HEK293 (cell line): ENCODE measurements around the gene DIS3L.

Experiments used
- ATF2 ChIP-seq: fragments of 450-650 bp; formaldehyde crosslinking; IDR thresholded peaks from 2 replicates; pipeline ENCODE4 v1.5.1; 2016; ENCODE audit warnings: missing biosample characterization, missing genetic modification characterization, low read depth
- HIC1 ChIP-seq: fragments of 450-650 bp; formaldehyde crosslinking; IDR thresholded peaks from 2 replicates; pipeline ENCODE4 v1.5.1; 2016; ENCODE audit warnings: missing biosample characterization, missing genetic modification characterization
- IKZF3 ChIP-seq: fragments of 450-650 bp; IDR thresholded peaks from 2 replicates; pipeline ENCODE4 v1.5.0; 2018; ENCODE audit warnings: missing biosample characterization, mild to moderate bottlenecking, missing genetic modification characterization, moderate library complexity
- INSM2 ChIP-seq: fragments of 450-650 bp; formaldehyde crosslinking; IDR thresholded peaks from 2 replicates; pipeline ENCODE4 v1.5.1; 2016; ENCODE audit warnings: missing biosample characterization, missing genetic modification characterization
- PATZ1 ChIP-seq: fragments of 450-650 bp; formaldehyde crosslinking; IDR thresholded peaks from 2 replicates; pipeline ENCODE4 v1.5.1; 2016; ENCODE audit warnings: missing biosample characterization, missing genetic modification characterization
- PRDM4 ChIP-seq: fragments of 450-650 bp; formaldehyde crosslinking; IDR thresholded peaks from 2 replicates; pipeline ENCODE4 v1.5.1; 2017; ENCODE audit warnings: missing biosample characterization, missing genetic modification characterization
- REPIN1 ChIP-seq: fragments of 450-650 bp; formaldehyde crosslinking; IDR thresholded peaks from 2 replicates; pipeline ENCODE4 v1.5.1; 2017; ENCODE audit warnings: missing biosample characterization, missing genetic modification characterization, low read depth
- SP3 ChIP-seq: fragments of 450-650 bp; formaldehyde crosslinking; IDR thresholded peaks from 2 replicates; pipeline ENCODE4 v1.5.1; 2016; ENCODE audit warnings: missing biosample characterization, missing genetic modification characterization
- ZBTB17 ChIP-seq: fragments of 450-650 bp; formaldehyde crosslinking; IDR thresholded peaks from 2 replicates; pipeline ENCODE4 v1.5.1; 2016; ENCODE audit warnings: missing biosample characterization, missing genetic modification characterization
- ZBTB8A ChIP-seq: fragments of 450-650 bp; formaldehyde crosslinking; IDR thresholded peaks from 2 replicates; pipeline ENCODE4 v1.5.1; 2016; ENCODE audit warnings: missing biosample characterization, missing genetic modification characterization
- ZNF133 ChIP-seq: fragments of 450-650 bp; formaldehyde crosslinking; IDR thresholded peaks from 2 replicates; pipeline ENCODE4 v1.5.1; 2016; ENCODE audit warnings: missing biosample characterization, missing genetic modification characterization
- ZNF24 ChIP-seq: fragments of 450-650 bp; formaldehyde crosslinking; IDR thresholded peaks from 2 replicates; pipeline ENCODE4 v1.5.1; 2016; ENCODE audit warnings: missing biosample characterization, missing genetic modification characterization
- ZNF311 ChIP-seq: fragments of 450-650 bp; formaldehyde crosslinking; IDR thresholded peaks from 2 replicates; pipeline ENCODE4 v1.5.1; 2017; ENCODE audit warnings: missing biosample characterization, missing genetic modification characterization, borderline replicate concordance
- ZNF362 ChIP-seq: fragments of 450-650 bp; formaldehyde crosslinking; IDR thresholded peaks from 2 replicates; pipeline ENCODE4 v1.5.1; 2016; ENCODE audit warnings: missing biosample characterization, missing genetic modification characterization
- ZNF514 ChIP-seq: fragments of 450-650 bp; formaldehyde crosslinking; IDR thresholded peaks from 2 replicates; pipeline ENCODE4 v1.5.1; 2016; ENCODE audit warnings: missing biosample characterization, missing genetic modification characterization
- ZNF610 ChIP-seq: fragments of 450-650 bp; formaldehyde crosslinking; IDR thresholded peaks from 2 replicates; pipeline ENCODE4 v1.5.1; 2016; ENCODE audit warnings: missing biosample characterization, missing genetic modification characterization, borderline replicate concordance
- ZNF670 ChIP-seq: fragments of 450-650 bp; formaldehyde crosslinking; IDR thresholded peaks from 2 replicates; pipeline ENCODE4 v1.5.1; 2016; ENCODE audit warnings: missing biosample characterization, missing genetic modification characterization, low read depth
- ZNF677 ChIP-seq: fragments of 450-650 bp; IDR thresholded peaks from 2 replicates; pipeline ENCODE4 v1.5.0; 2018; ENCODE audit warnings: missing biosample characterization, mild to moderate bottlenecking, missing genetic modification characterization, moderate library complexity
- ZNF747 ChIP-seq: fragments of 450-650 bp; formaldehyde crosslinking; IDR thresholded peaks from 2 replicates; pipeline ENCODE4 v1.5.1; 2016; ENCODE audit warnings: missing biosample characterization, missing genetic modification characterization
- ZNF785 ChIP-seq: fragments of 450-650 bp; formaldehyde crosslinking; IDR thresholded peaks from 2 replicates; pipeline ENCODE4 v1.5.1; 2016; ENCODE audit warnings: missing biosample characterization, missing genetic modification characterization
- ZNF791 ChIP-seq: fragments of 450-650 bp; formaldehyde crosslinking; IDR thresholded peaks from 2 replicates; pipeline ENCODE4 v1.5.1; 2016; ENCODE audit warnings: missing biosample characterization, missing genetic modification characterization
- ZNF843 ChIP-seq: fragments of 450-650 bp; formaldehyde crosslinking; IDR thresholded peaks from 2 replicates; pipeline ENCODE4 v1.5.1; 2016; ENCODE audit warnings: missing biosample characterization, missing genetic modification characterization

Gene DIS3L

GRCh38 chr15:66293419-66294156, at the start of gene DIS3L (continued):
- TF ChIP-seq ZNF362 (tag by site-specific recombination) (no peak), ZNF133 (tag by site-specific recombination) (no peak), ZNF791 (tag by site-specific recombination) (no peak), PRDM4 (tag by site-specific recombination) (no peak), ZNF670 (tag by site-specific recombination) (no peak), ZNF610 (tag by site-specific recombination) (no peak), ZNF785 (tag by site-specific recombination) (no peak), ZBTB17 (tag by site-specific recombination) (no peak), INSM2 (no peak), ZNF843 (tag by site-specific recombination) (no peak), PATZ1 (tag by site-specific recombination) (peak; percentile 79), ZNF24 (tag by site-specific recombination) (peak; percentile 67; the same call in 1 of the 2 replicates), ZNF747 (tag by site-specific recombination) (no peak), ZNF311 (tag by site-specific recombination) (no peak), SP3 (tag by site-specific recombination) (peak; percentile 57; the same call in 1 of the 2 replicates), REPIN1 (no peak), IKZF3 (peak; percentile 47), ZBTB8A (tag by site-specific recombination) (peak; percentile 47; the same call in 1 of the 2 replicates), ZNF514 (tag by site-specific recombination) (no peak), ATF2 (tag by site-specific recombination) (no peak), HIC1 (tag by site-specific recombination) (no peak), ZNF677 (tag by site-specific recombination) (peak; percentile 53; the same call in 1 of the 2 replicates)
